A549 treated with Hydrocortisone at 1 μM for 4 hours (cell line): ENCODE results near the gene SLC25A28. TPM values are rescaled to one million over a fixed set of nuclear protein-coding genes. Genes with fewer than 3 reads are reported as not detected.

Experiments used
- total RNA-seq: library from RNA; stranded (reverse); fragments of 200-300 nt; extraction: Qiagen RNA extraction; gene quantifications from 5 replicates; pipeline ENCODE4 v1.2.3, GENCODE V29; 2022

SLC25A28 gene
- total RNA-seq = 23.7 to 28.4 TPM (median 24.9 TPM) in 5 replicates

GRCh38 chr10:99619851-99620710, at the start of gene SLC25A28:
SLC25A28 (minus strand) TSS chr10:99620439; CDS start chr10:99620335, 104 bp downstream.

GRCh38 chr10:99659031-99659867, 39.0 kb upstream of the SLC25A28 start, which contains the start of gene ENTPD7:
ENTPD7 (plus strand) TSS chr10:99659509; CDS start chr10:99659957, 448 bp downstream.

Other genes with a start within 250 kb of the SLC25A28 start
- 35.0 to 40.0 TPM (median 38.4 TPM) in 5 replicates for gene GOT1, start 189.8 kb downstream of the SLC25A28 start, total RNA-seq
- 0.05 TPM in 1 of 5 replicates, not detected in the others for gene NKX2-3, start 87.5 kb downstream of the SLC25A28 start, total RNA-seq
- 7.9 to 13.8 TPM (median 9.4 TPM) in 5 replicates for gene ENTPD7, start 39.1 kb upstream of the SLC25A28 start, total RNA-seq
- 27.0 to 35.5 TPM (median 30.3 TPM) in 5 replicates for gene COX15, start 111.7 kb upstream of the SLC25A28 start, total RNA-seq
- 31.5 to 38.0 TPM (median 32.6 TPM) in 5 replicates for gene CUTC, start 111.8 kb upstream of the SLC25A28 start, total RNA-seq
- gene ABCC2, start 162.2 kb upstream of the SLC25A28 start, total RNA-seq = 111 to 137 TPM (median 117 TPM) in 5 replicates